Measurements from ENCODE around the gene BMI1.

DNA sequence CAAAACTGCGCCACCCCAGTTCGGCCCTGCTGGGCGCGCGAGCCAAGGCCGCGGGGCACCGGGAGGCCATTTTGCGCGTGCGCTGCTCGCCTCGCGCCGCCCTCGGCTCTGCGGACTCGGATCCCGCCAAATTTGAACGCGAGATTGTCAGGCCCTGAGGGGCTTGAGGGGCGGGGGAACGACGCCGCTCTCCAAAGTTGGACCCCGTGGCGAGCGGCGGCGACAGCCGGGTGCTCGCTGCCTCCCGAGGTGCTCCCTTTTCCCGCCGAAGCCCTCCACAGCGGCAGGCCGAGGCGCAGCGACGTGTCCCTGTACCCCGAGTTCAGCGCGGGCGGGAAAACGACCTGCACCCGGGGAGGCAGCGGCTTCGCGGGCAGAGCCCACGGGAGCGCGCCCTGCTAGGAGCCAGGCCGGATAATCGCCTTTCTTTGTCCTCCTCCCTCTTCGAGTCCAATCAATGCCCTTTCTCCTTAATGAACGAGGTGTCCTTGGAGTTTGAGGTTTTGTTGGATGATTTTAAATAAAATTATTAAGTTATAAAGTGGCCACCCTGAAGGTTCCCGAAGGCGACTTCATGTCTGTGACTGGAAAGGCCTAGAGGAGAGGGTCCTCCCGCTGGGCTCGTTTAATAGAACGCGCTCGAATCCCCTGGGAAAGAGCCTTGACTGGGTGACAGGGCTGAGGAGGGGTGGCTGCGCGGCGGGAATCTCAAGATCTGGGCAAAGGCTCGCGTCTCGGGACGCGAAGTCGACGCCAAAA lies 13.7 kb downstream of the BMI1 start:
- peak in 1 of 6 experiments; percentile 2 for TF ChIP-seq CTCF (IDR thresholded peaks at IDR 0.05)
- TF ChIP-seq POLR2A (IDR thresholded peaks at IDR 0.05), result no peak
